GM10847 (cell line): ENCODE measurements around the gene SMCR8.

Experiments used
- POLR2A ChIP-seq: IDR thresholded peaks from 2 replicates; pipeline ENCODE4 v1.6.1; 2011; ENCODE audit not compliant: insufficient read length; ENCODE audit errors: extremely low read depth

SMCR8 gene

GRCh38 chr17:18300725-18301480 is 14.2 kb upstream of the SMCR8 start:
- TF ChIP-seq POLR2A = no peak

- TF ChIP-seq POLR2A = no peak
Measured at GRCh38 chr17:18309202-18309601, 5.9 kb upstream of the SMCR8 start.

GRCh38 chr17:18314059-18314730 is 898 bp upstream of the SMCR8 start:
- TF ChIP-seq POLR2A = no peak

GRCh38 chr17:18315562-18315922 is 449 bp downstream of the SMCR8 start:
- no peak for TF ChIP-seq POLR2A

GRCh38 chr17:18315961-18316360 is 868 bp downstream of the SMCR8 start:
- TF ChIP-seq POLR2A = no peak

- TF ChIP-seq POLR2A = no peak
Measured at GRCh38 chr17:18318117-18318516, 3.0 kb downstream of the SMCR8 start.

GRCh38 chr17:18318771-18319450 is 3.8 kb downstream of the SMCR8 start:
- no peak for TF ChIP-seq POLR2A

- no peak for TF ChIP-seq POLR2A
Measured at GRCh38 chr17:18319604-18320256, 4.6 kb downstream of the SMCR8 start.

GRCh38 chr17:18320301-18320700 is 5.2 kb downstream of the SMCR8 start:
- no peak for TF ChIP-seq POLR2A

GRCh38 chr17:18321309-18321708 is 6.2 kb downstream of the SMCR8 start:
- no peak for TF ChIP-seq POLR2A

GRCh38 chr17:18322522-18322921 is 7.4 kb downstream of the SMCR8 start:
- no peak for TF ChIP-seq POLR2A

GRCh38 chr17:18323007-18323406 is 7.9 kb downstream of the SMCR8 start:
- no peak for TF ChIP-seq POLR2A

- no peak for TF ChIP-seq POLR2A
Measured at GRCh38 chr17:18323507-18324139, 8.5 kb downstream of the SMCR8 start.

GRCh38 chr17:18324140-18325050 is 9.3 kb downstream of the SMCR8 start:
- no peak for TF ChIP-seq POLR2A

- TF ChIP-seq POLR2A = no peak
Measured at GRCh38 chr17:18326039-18326438, 10.9 kb downstream of the SMCR8 start.

GRCh38 chr17:18326572-18326971 is 11.5 kb downstream of the SMCR8 start:
- no peak for TF ChIP-seq POLR2A
